ENCODE results near the gene FKBP4.
A peak's percentile ranks its signal among the peaks of the same experiment; 100 is the strongest.

Gene FKBP4

GRCh38 chr12:2783936-2784600 is 10.7 kb upstream of the FKBP4 start:
- DNase-seq, result peak; percentile 39

- no peak for DNase-seq
These were observed 9.8 kb upstream of the FKBP4 start for GRCh38 chr12:2785017-2785416.

- no peak for DNase-seq
These were observed 3.7 kb upstream of the FKBP4 start for GRCh38 chr12:2791089-2791488.

GRCh38 chr12:2792671-2793500 is 1.9 kb upstream of the FKBP4 start:
- DNase-seq, result no peak

GRCh38 chr12:2793561-2793960 is 1.2 kb upstream of the FKBP4 start:
- DNase-seq, result no peak

GRCh38 chr12:2794191-2794735 is 507 bp upstream of the FKBP4 start:
- peak; percentile 16 for DNase-seq

GRCh38 chr12:2795291-2796186 is 769 bp downstream of the FKBP4 start:
- DNase-seq, result peak; percentile 65

GRCh38 chr12:2796187-2796666 is 1.5 kb downstream of the FKBP4 start:
- no peak for DNase-seq

GRCh38 chr12:2797721-2798418 is 3.1 kb downstream of the FKBP4 start:
- DNase-seq, result no peak

- DNase-seq, result no peak
These were observed 5.3 kb downstream of the FKBP4 start for GRCh38 chr12:2800046-2800570.

- no peak for DNase-seq
These were observed 6.4 kb downstream of the FKBP4 start for GRCh38 chr12:2801044-2801783.

- no peak for DNase-seq
These were observed 9.0 kb downstream of the FKBP4 start for GRCh38 chr12:2803635-2804392.

GRCh38 chr12:2804393-2805142 is 9.8 kb downstream of the FKBP4 start:
- no peak for DNase-seq

- DNase-seq, result no peak
These were observed 10.4 kb downstream of the FKBP4 start for GRCh38 chr12:2805143-2805520.

GRCh38 chr12:2806700-2807099 is 11.9 kb downstream of the FKBP4 start:
- DNase-seq, result no peak

GRCh38 chr12:2811801-2812200 is 17.0 kb downstream of the FKBP4 start:
- DNase-seq, result no peak

GRCh38 chr12:2812290-2813213 is 17.8 kb downstream of the FKBP4 start, which contains the start of gene ITFG2:
TSS of gene ITFG2 (plus strand) at chr12:2812668. CDS start at chr12:2812761, 93 bp downstream.
- DNase-seq, result peak; percentile 94

All from activated CD4-positive, alpha-beta T cell treated with anti-CD3 and anti-CD28 coated beads, Interleukin-2, amount 50 U/mL, for 1 hour (primary cell).